ENCODE data around the gene MPHOSPH8. TPM values are rescaled to one million over a fixed set of nuclear protein-coding genes. Genes with fewer than 3 reads are reported as not detected.
"Not testable (repeated sequence)": the region's sequence is repeated elsewhere in the genome, so short reads cannot be mapped to it uniquely, and the experiment has no call there.

MPHOSPH8 gene
- total RNA-seq, 3 donors from 2014 or later = 27.2 to 65.0 (median 33.5) TPM

DNA sequence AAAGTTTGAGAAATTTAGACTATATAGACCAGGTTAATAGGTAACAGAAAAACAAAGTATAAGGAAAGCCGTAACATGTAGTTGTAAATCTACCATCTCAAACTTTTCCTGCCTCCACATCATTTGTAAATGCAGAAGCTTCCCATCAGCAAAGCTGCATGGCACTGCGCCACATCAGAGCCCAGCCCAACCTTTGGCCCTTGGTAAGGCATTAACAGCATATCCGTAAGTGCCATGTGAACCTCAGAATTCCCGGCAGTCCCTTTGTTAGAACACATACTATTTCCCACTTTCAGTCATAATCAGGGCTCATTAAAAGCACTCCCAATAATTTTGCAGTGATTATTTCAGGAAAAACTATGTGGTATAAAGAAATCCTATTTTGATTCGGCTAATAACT is 51.6 kb downstream of the MPHOSPH8 start:
- no peaks in the 10 kb centered on the region for H3K36me3 ChIP-seq (ENCODE audit: low read depth)
- DNase-seq (peak; percentile 79 to 86 (median 85)), ATAC-seq (peak; percentile 99)
- H3K4me1 ChIP-seq (ENCODE audit: low read depth) = peaks cover 5% of the 10 kb centered on the region
- intact Hi-C loops (cut with DNase I, micrococcal nuclease) = no loop called here
- no peaks in the 10 kb centered on the region for H3K9me3 ChIP-seq
- H3K4me3 ChIP-seq = no peak overlapping the region
- no peak for TF ChIP-seq CTCF (IDR thresholded peaks at IDR 0.05)

GRCh38 chr13:19685437-19685836 is 52.0 kb downstream of the MPHOSPH8 start:
- Histone ChIP-seq H3K36me3 (ENCODE audit: low read depth) (no peaks in the 10 kb centered on the region), H3K9me3 (no peaks in the 10 kb centered on the region), H3K4me1 (ENCODE audit: low read depth) (peaks cover 5% of the 10 kb centered on the region), H3K4me3 (no peak overlapping the region)
- no peak for TF ChIP-seq CTCF (IDR thresholded peaks at IDR 0.05)
- DNase-seq = no peak
- ATAC-seq = peak; percentile 49
- intact Hi-C loops (cut with DNase I, micrococcal nuclease) = no loop called here

- H3K4me1 ChIP-seq (ENCODE audit: low read depth); H3K36me3 ChIP-seq (ENCODE audit: low read depth); intact Hi-C loops (cut with DNase I, micrococcal nuclease); H3K9me3 ChIP-seq; ATAC-seq; H3K4me3 ChIP-seq; DNase-seq: not testable (repeated sequence)
Measured at GRCh38 chr13:19691447-19691846, 58.0 kb downstream of the MPHOSPH8 start.

GRCh38 chr13:19695428-19695827 is 62.0 kb downstream of the MPHOSPH8 start:
- no peaks in the 10 kb centered on the region for H3K9me3 ChIP-seq
- ATAC-seq (no peak), DNase-seq (no peak)
- no peaks in the 10 kb centered on the region for H3K4me1 ChIP-seq (ENCODE audit: low read depth)
- no peak for TF ChIP-seq CTCF (IDR thresholded peaks at IDR 0.05)
- H3K36me3 ChIP-seq (ENCODE audit: low read depth) = no peaks in the 10 kb centered on the region
- intact Hi-C loops (cut with DNase I, micrococcal nuclease) = no loop called here
- no peak overlapping the region for H3K4me3 ChIP-seq

- ATAC-seq = no peak
- H3K36me3 ChIP-seq (ENCODE audit: low read depth) = no peaks in the 10 kb centered on the region
- no peaks in the 10 kb centered on the region for H3K9me3 ChIP-seq
- DNase-seq = no peak
- no peaks in the 10 kb centered on the region for H3K4me1 ChIP-seq (ENCODE audit: low read depth)
- TF ChIP-seq CTCF (IDR thresholded peaks at IDR 0.05) = no peak
- intact Hi-C loops (cut with DNase I, micrococcal nuclease) = no loop called here
- H3K4me3 ChIP-seq = no peak overlapping the region
Measured at GRCh38 chr13:19695829-19696228, 62.4 kb downstream of the MPHOSPH8 start.

- H3K9me3 ChIP-seq; DNase-seq; H3K4me1 ChIP-seq (ENCODE audit: low read depth); ATAC-seq; H3K4me3 ChIP-seq; H3K36me3 ChIP-seq (ENCODE audit: low read depth); intact Hi-C loops (cut with DNase I, micrococcal nuclease): not testable (repeated sequence)
Measured at GRCh38 chr13:19700963-19701362, 67.5 kb downstream of the MPHOSPH8 start.

DNA sequence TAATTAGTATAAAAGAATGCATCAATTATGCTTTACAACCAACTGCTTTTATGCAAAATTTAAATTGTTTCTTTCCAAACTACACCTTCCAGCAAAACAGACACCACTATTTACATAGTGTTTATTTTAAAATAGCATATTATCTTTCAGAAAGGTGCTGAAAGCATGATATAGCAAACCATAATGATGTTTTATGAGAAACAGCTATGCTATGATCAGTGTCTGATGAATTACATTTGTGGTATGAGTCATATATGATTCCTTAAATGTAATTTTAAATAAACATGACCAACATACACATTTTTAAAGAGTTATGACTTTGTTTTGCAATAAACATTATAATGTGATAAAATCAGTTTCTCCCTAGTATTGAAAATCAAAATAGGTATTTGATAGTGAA is 68.2 kb downstream of the MPHOSPH8 start:
- intact Hi-C loops (cut with DNase I, micrococcal nuclease); H3K4me3 ChIP-seq; H3K36me3 ChIP-seq (ENCODE audit: low read depth); ATAC-seq; DNase-seq; H3K4me1 ChIP-seq (ENCODE audit: low read depth); H3K9me3 ChIP-seq: not testable (repeated sequence)

DNA sequence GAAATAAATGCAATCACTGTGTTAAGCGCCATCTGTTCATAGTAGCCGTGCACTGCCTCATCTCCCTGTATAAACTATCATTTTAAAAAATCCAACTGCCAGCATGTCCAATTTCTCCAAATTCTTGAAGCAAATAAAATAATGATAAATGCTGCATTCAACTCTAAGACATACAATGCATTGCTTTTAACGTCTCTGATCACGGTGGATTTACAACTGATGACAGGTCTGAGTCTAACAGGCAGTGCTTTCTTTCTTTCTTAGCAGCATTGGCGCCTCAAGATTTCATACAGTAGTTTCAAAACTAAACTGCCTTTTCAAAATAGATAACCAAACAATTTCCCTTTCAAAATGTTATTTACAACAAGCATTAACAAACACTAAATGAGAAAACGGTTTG is 70.8 kb downstream of the MPHOSPH8 start:
- ATAC-seq; H3K4me3 ChIP-seq; H3K4me1 ChIP-seq (ENCODE audit: low read depth); intact Hi-C loops (cut with DNase I, micrococcal nuclease); DNase-seq; H3K9me3 ChIP-seq; H3K36me3 ChIP-seq (ENCODE audit: low read depth): not testable (repeated sequence)

GRCh38 chr13:19709039-19709438 is 75.6 kb downstream of the MPHOSPH8 start:
- intact Hi-C loops (cut with DNase I, micrococcal nuclease); H3K4me3 ChIP-seq; H3K36me3 ChIP-seq (ENCODE audit: low read depth); ATAC-seq; H3K9me3 ChIP-seq; DNase-seq; H3K4me1 ChIP-seq (ENCODE audit: low read depth): not testable (repeated sequence)

GRCh38 chr13:19709782-19710181 is 76.3 kb downstream of the MPHOSPH8 start:
- H3K9me3 ChIP-seq; intact Hi-C loops (cut with DNase I, micrococcal nuclease); ATAC-seq; DNase-seq; H3K4me3 ChIP-seq; H3K4me1 ChIP-seq (ENCODE audit: low read depth); H3K36me3 ChIP-seq (ENCODE audit: low read depth): not testable (repeated sequence)
